H1 (cell line): ENCODE measurements around the gene CHST11.

Source experiments
- MAFK ChIP-seq: IDR thresholded peaks from 2 replicates; pipeline ENCODE4 v1.6.1; 2012; ENCODE audit warnings: low read depth, mild to moderate bottlenecking, improper control_type of control experiment, low read length
- POLR2A ChIP-seq, 2 experiments: IDR thresholded peaks; 1 replicate in 1 of 2; 2 replicates in 1 of 2; pipeline ENCODE4 v1.6.1; 2011; ENCODE audit warnings: low read depth in 2 of 2, low read length in 2 of 2, mild to moderate bottlenecking in 2 of 2; ENCODE audit errors: control extremely low read depth in 1 of 2
- SIX5 ChIP-seq: IDR thresholded peaks from 2 replicates; pipeline ENCODE4 v1.6.1; 2011; ENCODE audit warnings: mild to moderate bottlenecking, low read depth, low read length
- SP1 ChIP-seq: IDR thresholded peaks from 2 replicates; pipeline ENCODE4 v1.6.1; 2011; ENCODE audit warnings: low read depth, low read length
- TF ChIP-seq, protein P1 (sequence below), 3 experiments: IDR thresholded peaks; 1 replicate in 2 of 3; 2 replicates in 1 of 3; pipeline versions ENCODE4 v1.5.1 to v1.6.1; 2011; ENCODE audit warnings: low read length in 3 of 3, mild to moderate bottlenecking in 3 of 3, inconsistent platforms in 2 of 3, low read depth in 1 of 3, moderate library complexity in 1 of 3; ENCODE audit not compliant: insufficient read depth in 1 of 3; ENCODE audit errors: control extremely low read depth in 1 of 3

DNA sequence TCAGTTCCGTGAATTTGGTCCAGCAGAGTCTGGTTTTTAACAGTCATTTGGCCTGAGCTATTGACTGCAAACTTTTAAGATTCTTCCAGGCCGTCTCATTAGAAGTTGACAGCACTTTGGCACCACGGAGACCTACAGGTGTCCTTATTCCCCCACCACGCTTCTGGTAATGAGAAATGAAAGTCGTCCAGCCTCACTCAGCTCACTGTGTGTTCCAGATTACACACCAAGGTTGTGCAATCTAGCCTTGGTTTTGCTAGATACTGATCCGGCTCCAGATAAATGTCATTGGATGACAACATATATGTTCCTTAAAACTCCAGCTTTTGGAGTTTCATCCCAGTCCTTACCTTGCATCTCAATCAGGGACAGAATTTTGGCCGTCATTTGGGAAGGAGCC, 210.4 kb downstream of the CHST11 start:
- no peak for TF ChIP-seq SIX5
- TF ChIP-seq, protein P1, sequence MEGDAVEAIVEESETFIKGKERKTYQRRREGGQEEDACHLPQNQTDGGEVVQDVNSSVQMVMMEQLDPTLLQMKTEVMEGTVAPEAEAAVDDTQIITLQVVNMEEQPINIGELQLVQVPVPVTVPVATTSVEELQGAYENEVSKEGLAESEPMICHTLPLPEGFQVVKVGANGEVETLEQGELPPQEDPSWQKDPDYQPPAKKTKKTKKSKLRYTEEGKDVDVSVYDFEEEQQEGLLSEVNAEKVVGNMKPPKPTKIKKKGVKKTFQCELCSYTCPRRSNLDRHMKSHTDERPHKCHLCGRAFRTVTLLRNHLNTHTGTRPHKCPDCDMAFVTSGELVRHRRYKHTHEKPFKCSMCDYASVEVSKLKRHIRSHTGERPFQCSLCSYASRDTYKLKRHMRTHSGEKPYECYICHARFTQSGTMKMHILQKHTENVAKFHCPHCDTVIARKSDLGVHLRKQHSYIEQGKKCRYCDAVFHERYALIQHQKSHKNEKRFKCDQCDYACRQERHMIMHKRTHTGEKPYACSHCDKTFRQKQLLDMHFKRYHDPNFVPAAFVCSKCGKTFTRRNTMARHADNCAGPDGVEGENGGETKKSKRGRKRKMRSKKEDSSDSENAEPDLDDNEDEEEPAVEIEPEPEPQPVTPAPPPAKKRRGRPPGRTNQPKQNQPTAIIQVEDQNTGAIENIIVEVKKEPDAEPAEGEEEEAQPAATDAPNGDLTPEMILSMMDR (IDR thresholded peaks at IDR 0.05; ENCODE audit: control extremely low read depth in 1 of 3, insufficient read depth in 1 of 3, low read depth in 1 of 3, low read length in 3 of 3) = no peak
- no peak for TF ChIP-seq SP1
- no peak for TF ChIP-seq MAFK
- TF ChIP-seq POLR2A (IDR thresholded peaks at IDR 0.05; ENCODE audit: control extremely low read depth in 1 of 2, low read depth in 2 of 2, low read length in 2 of 2) = no peak
